Activated gamma-delta T cell treated with Interleukin-2 at 50 U/mL for 16 hours (primary cell): ENCODE measurements around the gene SLC15A5.

Experiments used
- DNase-seq: peaks from one replicate; pipeline ENCODE4 v3.0.0-alpha.2; 2020

The SLC15A5 gene

DNA sequence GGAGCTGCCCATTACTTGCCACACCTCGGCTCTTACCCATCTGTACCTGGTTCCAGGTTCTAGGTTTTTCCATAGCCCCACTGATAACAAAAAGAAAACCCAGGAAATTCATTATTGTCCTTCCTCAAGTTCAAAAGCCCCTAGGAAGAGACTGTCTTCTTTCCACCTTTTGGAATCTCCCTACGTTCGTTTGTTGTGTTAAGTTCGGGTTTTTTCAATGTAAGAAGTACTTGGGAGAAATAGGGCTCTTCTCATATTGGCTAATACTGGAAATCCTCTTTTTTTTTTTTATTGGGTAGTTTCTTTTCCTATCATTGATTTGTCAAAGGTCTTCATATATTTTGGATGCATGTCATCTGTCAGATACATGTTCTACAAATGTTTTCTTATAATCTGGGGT, 17.3 kb downstream of the SLC15A5 start:
- no peak for DNase-seq

DNA sequence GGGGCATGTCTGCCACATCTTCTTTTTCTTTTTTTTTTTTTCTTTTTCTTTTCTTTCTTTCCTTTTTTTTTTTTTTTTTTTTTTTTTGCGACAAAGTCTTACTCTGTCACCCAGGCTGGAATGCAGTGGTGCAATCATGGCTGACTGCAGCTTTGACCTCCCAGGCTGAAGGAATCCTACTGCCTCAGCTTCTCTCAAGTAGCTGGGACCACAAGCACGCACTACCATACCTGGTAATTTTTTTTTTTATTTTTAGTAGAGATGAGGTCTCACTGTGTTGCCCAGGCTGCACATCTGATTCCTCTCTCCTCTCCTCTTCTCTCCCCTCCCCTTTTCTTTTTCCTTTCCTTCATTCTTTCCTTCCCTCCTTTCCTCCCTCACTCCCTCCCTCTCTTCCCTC, 18.5 kb downstream of the SLC15A5 start:
- no peak for DNase-seq

DNA sequence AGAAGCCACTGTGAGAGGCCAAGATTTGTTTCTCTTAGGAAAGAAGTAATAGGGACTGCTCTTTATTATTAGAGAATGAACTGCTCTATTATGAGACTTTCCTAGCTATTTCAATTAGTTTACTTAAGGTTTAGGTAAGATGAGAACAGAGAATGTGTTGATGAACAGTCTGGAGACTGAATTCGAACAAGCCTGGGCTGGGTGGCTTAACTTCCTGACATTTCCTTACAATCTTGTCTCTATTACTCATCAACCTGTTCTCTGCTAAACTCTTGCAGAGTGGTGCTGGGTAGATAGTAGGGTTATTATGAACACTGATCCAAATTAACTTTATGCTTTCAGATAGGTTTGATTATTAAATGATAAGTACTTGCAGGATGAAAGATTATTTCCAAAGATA, 31.2 kb downstream of the SLC15A5 start:
- no peak for DNase-seq

DNA sequence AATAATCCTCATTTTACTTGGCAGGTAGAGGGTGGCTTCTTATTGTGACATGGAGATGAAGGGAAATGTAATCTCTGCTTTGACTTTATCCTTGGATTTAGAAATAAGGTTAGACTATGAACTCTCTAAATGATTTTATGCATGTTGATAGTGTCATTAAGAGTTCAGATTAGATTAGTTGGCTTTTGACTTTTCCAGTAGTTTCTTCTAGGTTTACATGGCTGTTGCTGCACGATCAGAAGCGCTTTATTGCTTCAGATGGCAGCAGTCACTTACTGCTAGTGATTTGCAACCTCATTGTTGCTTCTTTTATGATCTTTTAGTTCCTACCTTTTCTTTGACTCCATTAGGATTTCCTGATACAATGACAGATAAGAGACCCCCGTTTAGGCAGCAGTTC, 32.3 kb downstream of the SLC15A5 start:
- no peak for DNase-seq

DNA sequence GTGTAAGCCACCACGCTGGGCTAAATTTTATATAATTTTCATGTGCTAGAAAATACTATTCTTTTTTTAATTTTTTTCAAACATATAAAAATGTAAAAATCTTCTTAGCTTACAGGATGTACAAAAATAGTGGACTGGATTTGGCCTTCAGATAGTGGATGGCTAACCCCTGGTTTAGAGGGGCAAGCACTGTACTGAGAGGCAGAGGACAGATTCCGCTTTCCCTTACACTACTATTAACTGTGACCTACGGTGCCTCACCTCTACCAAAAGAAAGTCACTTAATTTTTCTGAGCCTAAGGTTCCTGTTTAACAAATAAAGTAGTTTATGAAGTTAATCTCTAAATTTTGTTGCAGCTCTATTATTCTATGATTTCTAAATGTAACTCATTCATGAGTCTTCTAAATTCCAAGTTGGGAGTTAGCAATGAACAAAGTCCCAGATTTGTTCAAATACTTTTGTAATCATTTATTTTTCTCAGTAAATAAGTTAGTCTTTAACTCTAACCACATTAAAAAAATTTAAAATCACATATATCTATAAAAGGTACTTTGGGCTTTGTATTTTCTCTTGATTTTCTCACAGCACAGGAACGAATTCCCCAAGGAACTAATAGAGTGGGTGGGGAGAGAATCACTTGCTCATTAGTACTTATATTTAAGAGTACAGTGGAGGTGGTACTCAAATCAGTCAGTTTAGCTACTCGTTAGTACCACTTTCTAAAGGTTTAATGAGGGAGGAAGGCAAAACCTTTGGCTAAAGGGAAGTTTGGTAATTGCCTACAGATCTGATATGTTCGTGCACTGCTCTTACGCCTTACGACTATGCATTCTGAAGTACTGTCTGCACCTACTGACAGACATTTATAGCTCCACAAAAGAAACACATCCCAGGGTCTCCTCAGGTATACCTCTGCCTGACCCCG, 33.7 kb downstream of the SLC15A5 start:
- DNase-seq, result no peak

DNA sequence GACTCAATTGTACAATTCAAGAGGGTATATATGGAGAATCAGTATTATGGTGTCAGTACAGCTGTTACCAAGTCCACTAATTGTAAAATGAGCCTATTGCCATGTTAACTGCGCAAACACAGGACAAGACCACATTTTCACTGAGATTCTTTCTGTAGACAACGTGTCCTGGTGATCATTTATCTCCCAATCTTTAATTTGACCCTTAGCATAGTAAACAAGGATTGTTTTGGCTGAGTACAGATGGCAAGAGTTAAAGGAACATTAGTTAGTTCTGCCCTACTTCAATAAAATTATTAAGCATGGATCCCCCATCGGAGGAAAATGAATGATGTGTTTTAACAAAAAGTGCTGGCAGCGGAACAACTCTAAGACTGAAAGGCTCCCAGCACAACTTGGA, 36.1 kb downstream of the SLC15A5 start:
- DNase-seq, result no peak

DNA sequence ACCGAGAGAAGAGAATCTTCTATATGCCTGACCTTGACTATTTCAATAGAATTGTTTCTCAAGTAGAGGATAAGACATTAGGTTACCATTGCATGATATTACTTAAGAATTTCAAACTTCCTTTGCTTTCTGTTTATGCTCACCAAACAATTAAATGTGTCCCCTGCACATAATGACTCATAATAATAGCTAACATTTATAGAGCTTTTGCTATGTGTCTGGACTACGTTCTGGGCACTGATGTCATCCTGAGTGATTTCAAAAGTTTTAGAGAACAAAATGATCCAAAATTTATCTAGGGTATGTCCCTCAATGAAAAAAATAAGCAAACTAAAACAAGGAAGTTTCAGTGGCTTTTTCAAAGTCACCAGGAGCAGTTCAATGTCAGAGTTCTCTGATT, 38.8 kb downstream of the SLC15A5 start:
- no peak for DNase-seq

DNA sequence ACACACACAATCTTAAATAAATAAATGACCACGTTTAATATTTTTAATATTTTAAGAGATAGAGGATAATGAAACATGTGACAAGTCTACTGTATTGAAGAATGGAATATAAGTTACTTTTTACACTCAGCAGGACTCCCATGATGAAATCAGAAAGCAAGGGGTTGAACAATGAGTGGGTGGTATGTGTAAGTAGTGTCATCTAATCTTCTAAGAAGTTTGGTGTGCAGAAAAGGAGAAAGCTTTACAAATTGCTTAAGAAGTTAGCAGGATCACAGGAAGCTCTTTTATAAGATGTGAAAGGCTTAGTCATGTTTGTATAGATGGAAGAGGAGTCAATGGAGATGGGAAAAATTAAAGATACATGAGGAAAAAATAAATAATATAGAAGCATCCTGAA, 47.8 kb downstream of the SLC15A5 start:
- no peak for DNase-seq

DNA sequence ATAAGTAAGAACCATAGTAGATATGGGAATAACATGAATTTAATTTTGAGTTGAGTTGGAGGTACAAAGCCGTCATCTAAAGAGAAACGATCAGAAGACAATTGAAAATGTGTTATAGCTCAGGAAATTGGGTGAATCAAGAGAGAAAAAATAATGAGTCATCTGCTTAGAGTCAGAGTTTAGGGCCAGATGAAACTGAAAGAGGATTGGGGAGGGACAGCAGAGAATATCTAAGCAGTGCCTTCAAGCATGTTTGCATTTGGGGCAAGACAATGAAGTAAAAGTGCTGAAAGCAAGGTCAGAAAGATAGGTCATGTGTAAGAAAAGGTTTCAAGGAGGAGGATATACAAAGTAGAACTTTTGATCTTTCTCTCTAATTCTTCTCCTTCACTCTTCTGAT, 49.4 kb downstream of the SLC15A5 start:
- no peak for DNase-seq

DNA sequence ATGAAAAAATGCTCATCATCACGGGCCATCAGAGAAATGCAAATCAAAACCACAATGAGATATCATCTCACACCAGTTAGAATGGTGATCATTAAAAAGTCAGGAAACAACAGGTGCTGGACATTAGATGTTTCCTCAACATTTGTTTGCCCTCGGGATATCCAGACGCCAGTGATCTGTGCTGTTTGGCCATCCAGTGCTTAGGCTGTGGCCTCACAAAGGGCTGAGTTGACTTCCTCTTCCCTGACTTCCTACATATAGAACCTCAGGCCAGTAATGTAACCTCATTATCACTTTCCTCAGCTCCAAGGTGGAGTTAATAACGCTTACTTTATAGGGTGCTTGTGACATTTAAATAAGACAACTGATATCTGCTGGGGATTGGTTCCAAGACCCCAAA, 51.8 kb downstream of the SLC15A5 start:
- DNase-seq, result no peak

DNA sequence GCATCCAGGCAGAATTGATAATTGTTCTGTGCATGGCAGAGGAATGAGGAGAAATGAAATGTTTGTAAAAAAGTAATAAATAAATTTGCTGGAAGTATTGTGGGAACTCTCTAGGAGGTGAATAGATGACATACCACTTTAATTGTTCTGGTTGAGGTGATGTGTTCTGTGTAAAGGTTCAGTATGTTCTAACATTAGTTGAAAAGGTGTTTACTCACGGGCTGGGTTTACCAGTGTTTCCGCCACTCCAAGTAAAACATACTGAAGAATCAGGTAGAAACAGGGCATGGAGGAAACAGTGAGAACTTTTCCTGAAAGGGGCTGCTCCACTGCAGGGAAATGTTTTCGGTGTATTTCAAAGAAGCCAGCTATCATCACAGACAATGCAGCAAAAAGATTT, 53.3 kb downstream of the SLC15A5 start:
- no peak for DNase-seq

DNA sequence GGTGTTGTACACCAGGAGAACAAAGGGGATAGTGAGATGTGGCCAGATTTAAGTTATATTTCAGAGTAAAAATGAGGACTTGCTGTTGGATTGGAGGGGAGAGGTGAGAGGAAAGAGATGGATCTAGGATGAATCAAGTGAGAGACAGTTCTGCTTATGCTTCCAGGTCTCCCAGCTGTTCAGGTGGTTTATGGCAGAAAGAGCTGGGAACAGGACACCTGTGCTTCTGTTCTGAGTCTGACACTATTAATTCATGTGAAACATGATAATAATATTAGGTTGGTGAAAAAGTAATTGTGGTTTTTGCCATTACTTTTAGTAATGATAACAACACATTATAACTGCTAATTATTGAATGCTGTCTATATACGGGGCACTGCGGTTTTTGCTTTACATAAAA, 55.7 kb downstream of the SLC15A5 start:
- DNase-seq, result no peak

DNA sequence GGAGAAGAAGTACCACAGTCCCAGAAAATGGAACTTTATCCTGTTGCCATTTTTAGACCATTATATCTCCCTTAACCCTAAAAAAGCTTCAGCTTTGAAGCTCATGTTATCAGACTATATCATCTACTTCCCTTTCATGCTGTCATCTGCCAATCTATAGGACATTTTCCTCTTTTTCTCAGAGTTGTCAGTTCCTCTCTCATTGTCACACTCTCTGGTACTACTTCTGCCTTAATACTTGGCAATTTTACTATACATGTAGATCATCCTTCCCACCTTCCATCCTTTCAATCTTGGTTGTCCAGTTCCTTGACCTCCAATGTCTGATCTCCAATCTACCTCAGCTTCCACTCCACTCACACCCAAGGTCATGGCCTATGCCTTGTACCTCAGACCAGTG, 57.4 kb downstream of the SLC15A5 start:
- DNase-seq, result no peak

DNA sequence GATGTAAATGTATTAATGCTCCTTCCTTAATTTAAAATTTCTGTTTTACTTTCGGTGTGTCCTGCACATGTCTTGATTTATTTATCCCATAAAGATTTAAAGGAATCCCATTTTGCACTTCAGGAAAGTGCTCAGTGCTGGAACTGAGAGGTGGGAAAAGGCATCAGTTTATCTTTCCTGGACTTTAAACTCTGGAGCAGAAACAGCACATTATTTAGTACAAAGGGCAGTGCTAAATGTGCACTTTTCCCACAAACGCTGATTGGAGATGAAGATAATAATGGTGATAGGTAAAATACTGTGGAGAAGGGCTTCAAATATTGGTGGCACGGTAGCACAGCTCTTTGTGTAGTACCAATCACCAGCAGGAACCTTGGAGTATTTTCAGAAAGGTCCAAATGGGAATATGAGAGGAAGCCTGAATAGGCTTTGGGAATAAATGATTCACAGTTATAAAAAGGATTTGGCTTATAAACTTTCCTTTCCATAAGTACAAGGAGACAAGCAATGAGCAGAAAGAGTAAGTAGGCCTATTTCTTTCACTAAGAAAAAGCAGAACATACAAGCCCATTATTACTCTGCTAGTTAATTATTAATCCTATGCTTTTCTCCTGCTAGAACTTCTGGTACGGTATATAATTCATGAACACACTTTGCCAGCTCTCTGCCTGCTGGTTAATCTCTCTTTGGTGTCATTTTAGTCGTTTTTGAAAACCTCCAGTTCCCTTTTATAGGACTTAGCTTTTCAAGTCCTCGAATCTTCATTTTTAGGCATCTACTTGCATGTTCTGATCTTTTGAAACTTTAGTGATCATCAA, 58.3 kb downstream of the SLC15A5 start:
- no peak for DNase-seq

DNA sequence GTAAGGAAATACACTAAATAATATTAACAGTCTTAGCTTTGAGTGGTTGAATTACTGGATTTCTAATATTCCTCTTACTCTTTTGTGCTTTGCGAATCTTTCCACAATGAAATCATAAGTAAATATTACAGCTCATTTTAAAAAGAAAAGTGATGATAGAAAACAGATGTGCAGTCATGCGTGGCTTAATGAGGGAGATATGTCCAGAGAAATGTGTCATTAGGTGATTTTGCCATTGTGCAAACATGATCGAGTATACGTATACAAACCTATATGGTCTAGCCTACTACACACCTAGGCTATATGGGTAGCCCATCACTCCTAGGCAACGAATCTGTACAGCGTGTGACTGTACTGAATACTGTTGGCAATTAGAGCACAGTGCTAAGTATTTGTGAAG, 59.3 kb downstream of the SLC15A5 start:
- DNase-seq, result no peak

DNA sequence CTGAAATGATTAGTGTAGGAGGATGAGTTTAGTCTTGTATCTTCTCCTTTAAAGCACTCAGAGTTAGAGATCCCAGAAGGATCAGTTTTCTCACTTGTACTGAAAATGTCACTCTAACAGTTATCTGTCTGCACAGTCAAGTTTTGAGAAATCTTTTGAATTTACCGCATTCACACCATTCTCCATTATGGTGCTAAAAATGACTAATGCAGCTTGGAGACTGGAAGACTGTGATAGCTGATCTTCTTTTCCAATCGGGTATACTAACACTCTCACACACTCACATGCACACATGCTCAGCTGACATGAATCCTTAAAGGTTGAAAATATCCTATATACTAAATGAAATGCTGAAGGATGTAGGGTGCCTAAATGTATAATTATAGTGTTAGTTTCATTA, 65.8 kb downstream of the SLC15A5 start:
- DNase-seq, result no peak

DNA sequence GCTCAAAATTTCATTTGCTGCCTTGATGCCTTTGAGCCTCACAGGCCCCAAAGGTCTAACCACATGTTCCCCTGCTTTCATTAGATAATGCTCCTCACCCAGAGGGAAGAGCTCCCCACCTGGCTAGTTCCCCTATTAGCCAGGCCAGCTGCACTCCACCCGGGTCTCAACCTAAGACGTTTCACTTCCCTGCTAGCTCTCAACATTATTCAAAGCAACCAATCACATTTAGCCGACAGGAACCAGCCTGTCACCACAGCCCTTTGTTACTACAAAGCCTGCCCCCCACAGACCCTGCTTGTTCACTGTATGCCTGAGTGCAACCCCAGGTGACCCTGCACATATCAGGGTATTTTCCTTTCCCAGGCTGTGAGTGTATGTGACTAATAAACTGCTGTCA, 78.6 kb downstream of the SLC15A5 start:
- no peak for DNase-seq

DNA sequence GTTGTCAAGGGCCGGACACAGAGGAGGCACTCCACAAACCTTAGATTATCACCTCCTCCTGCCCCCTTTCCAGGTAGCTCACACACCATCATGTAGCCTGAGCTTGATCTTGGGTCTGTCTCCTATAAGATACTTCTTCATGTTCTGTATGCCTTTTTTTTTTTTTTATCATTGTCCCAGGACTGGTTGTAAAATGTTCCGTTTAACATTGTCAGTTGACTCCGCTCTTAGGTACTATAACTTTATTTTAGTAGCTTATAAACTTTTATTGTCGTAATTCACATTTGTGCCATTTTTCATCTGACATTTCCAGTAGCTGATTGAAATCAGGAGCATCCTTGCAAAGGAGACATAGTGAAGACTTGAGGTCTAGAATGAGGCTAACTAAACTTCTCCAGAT, 79.9 kb downstream of the SLC15A5 start:
- no peak for DNase-seq

DNA sequence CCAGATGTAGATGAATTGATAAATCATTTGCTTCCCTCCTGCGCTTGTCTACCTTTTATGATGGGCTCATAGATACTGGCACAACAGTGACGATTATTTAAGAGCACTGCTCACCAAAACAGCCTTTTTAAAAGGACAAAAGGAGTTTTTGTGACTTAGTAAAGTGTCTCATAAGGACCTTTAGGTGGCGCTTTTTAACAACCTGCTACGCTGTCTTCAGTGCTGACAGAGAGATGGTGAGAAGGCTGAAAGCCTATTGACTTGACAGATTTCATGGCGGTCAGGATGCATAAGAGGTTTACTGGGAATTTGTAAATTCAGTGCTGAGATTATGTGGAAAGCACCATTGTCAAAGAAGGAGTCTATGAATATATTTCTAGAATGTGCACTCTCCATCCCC, 87.6 kb downstream of the SLC15A5 start:
- no peak for DNase-seq

DNA sequence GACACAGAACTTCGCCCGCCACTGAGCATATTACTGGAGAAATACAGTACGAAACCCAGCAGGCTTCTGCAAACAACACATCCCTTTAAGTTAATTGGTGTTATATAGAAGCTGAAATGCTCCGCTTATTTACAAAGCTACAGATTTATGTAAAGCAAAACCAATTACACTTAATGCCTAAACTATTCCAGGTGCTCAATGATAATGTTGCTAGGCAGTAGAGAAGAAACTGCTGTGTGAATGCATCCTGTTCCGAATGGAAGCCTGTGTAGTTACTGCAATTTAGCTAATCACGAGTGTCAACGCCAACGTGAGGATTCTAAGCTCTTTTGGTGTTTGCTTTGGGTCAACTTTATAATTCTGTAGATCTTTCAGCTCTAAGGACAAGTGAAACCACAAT, 89.8 kb downstream of the SLC15A5 start:
- no peak for DNase-seq

DNA sequence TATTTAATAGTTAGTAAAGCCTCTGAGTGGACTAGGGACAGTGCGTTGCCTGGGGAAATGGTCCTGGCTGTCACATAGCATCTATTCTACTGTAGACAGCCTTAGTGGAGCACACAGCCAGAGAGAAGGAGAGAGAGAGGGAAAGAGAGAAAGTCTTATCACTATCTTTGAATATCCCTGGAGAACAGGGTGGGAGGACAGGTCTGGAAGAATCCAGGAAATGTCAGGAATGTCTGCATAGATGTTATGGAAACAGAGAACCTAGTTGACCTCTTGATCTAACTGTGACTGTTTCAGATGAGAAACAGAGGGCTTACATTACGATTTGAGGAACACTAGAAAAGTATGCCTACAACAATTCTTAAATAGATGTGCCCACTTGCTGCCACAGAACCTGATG, 92.8 kb downstream of the SLC15A5 start:
- DNase-seq, result no peak

DNA sequence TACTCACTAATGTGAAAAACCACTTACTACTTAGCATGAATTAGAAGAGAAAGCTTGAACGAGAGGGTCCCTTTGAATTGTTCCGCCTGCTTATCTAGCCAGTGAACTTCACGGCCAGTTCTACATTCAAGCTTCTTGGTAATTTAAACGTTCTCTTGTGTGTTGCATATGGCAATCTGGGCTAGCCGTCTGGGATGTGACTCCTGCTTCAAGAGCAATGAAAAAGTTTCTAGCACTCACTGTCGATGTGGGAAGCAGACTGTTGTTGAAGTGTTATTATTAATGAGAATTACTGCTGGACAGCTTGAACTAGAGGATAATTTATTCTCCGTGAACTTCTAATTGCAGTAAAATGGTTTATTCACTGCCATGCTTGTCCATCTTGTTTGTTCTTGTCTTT, 93.9 kb downstream of the SLC15A5 start:
- DNase-seq, result no peak

DNA sequence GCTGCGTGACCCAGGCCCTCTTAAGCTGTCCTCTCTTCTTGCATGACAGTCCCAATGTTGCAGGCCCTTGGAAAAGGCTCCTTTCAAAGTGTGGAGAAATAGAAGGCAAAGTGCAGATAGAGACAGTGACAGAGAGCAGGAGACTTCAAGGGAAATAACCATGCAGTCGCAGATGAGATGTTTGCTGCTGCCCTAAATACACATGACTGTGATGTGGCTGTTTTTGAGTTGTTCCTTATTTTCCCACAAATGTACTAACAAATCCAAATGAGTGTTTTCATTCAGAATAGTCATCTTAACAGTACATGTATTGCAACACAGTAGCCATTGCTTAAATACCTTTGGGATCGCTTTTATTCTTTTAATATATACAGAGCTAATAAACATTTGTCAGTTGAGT, 101.6 kb downstream of the SLC15A5 start:
- DNase-seq, result no peak

DNA sequence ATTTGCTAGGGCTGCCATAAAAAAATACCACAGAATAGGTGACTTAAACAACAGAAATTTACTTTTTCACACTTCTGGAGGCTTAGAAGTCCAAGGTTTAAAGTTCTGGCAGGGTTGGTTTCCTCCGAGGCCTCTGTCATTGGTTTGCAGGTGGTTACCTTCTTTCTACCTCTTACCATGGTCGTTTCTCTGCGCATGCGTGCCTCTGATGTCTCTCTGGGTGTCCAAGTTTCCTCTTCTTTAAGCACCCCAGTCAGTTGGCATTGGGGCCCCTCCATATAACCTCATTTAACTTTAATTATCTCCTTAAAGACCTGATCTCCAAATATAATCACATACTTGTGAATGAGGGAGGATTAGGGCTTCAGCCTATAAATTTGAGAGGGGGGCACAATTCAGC, 103.2 kb downstream of the SLC15A5 start:
- no peak for DNase-seq
